ENCODE results near the gene ZNF385B. TPM values are rescaled to one million over a fixed set of nuclear protein-coding genes. Genes with fewer than 3 reads are reported as not detected.
A peak's percentile ranks its signal among the peaks of the same experiment; 100 is the strongest.

Gene ZNF385B
- polyA plus RNA-seq, 3 donors from 2014 or later: not detected

- no peak overlapping the region for H3K27ac Mint-ChIP-seq
- H3K4me1 Mint-ChIP-seq: no peaks in the 10 kb centered on the region
- H3K9me3 Mint-ChIP-seq: no peaks in the 10 kb centered on the region
- no peak for DNase-seq
- H3K36me3 Mint-ChIP-seq: no peaks in the 10 kb centered on the region
- H3K27me3 Mint-ChIP-seq (ENCODE audit: low read depth in 3 of 3): peaks cover 1 to 6% (median 4%) of the 10 kb centered on the region in 3 donors
- no peak overlapping the region for H3K4me3 Mint-ChIP-seq
These were observed 434.3 kb downstream of the ZNF385B start for GRCh38 chr2:179427065-179427464.

- Mint-ChIP-seq H3K4me3 (no peak overlapping the region), H3K9me3 (no peaks in the 10 kb centered on the region), H3K4me1 (no peaks in the 10 kb centered on the region), H3K27me3 (ENCODE audit: low read depth in 3 of 3) (peaks cover 0 to 6% (median 1%) of the 10 kb centered on the region in 3 donors), H3K36me3 (no peaks in the 10 kb centered on the region), H3K27ac (no peak overlapping the region)
- no peak for DNase-seq
These were observed 436.8 kb downstream of the ZNF385B start for GRCh38 chr2:179424571-179424970.

- DNase-seq: no peak
- H3K9me3 Mint-ChIP-seq: no peaks in the 10 kb centered on the region
- peaks cover 0 to 6% (median 0%) of the 10 kb centered on the region in 3 donors for H3K27me3 Mint-ChIP-seq (ENCODE audit: low read depth in 3 of 3)
- H3K4me3 Mint-ChIP-seq: no peak overlapping the region
- H3K36me3 Mint-ChIP-seq: no peaks in the 10 kb centered on the region
- H3K27ac Mint-ChIP-seq: no peak overlapping the region
- no peaks in the 10 kb centered on the region for H3K4me1 Mint-ChIP-seq
These were observed 439.3 kb downstream of the ZNF385B start for GRCh38 chr2:179422037-179422643.

- Mint-ChIP-seq H3K4me3 (no peak overlapping the region), H3K9me3 (peaks cover 0 to 4% (median 1%) of the 10 kb centered on the region in 6 donors), H3K27me3 (ENCODE audit: low read depth in 3 of 3) (peaks cover 0 to 7% (median 0%) of the 10 kb centered on the region in 3 donors), H3K36me3 (no peaks in the 10 kb centered on the region), H3K27ac (no peak overlapping the region), H3K4me1 (no peaks in the 10 kb centered on the region)
- no peak for DNase-seq
These were observed 443.9 kb downstream of the ZNF385B start for GRCh38 chr2:179417436-179417949.

GRCh38 chr2:179412112-179412511 is 449.3 kb downstream of the ZNF385B start:
- Mint-ChIP-seq H3K4me1 (no peaks in the 10 kb centered on the region), H3K9me3 (peaks cover 0 to 4% (median 1%) of the 10 kb centered on the region in 6 donors), H3K4me3 (no peak overlapping the region), H3K36me3 (no peaks in the 10 kb centered on the region), H3K27me3 (ENCODE audit: low read depth in 3 of 3) (peaks cover 0 to 11% (median 4%) of the 10 kb centered on the region in 3 donors), H3K27ac (no peak overlapping the region)
- no peak for DNase-seq

GRCh38 chr2:179410552-179411356 is 450.7 kb downstream of the ZNF385B start:
- H3K4me1 Mint-ChIP-seq: no peaks in the 10 kb centered on the region
- no peaks in the 10 kb centered on the region for H3K36me3 Mint-ChIP-seq
- H3K4me3 Mint-ChIP-seq: no peak overlapping the region
- H3K27ac Mint-ChIP-seq: no peak overlapping the region
- peaks cover 0 to 3% (median 0%) of the 10 kb centered on the region in 6 donors for H3K9me3 Mint-ChIP-seq
- peaks cover 0 to 10% (median 4%) of the 10 kb centered on the region in 3 donors for H3K27me3 Mint-ChIP-seq (ENCODE audit: low read depth in 3 of 3)
- DNase-seq: peak in 2 of 3 donors; percentile 3 to 10

- DNase-seq: no peak
- Mint-ChIP-seq H3K9me3 (peaks cover 0 to 1% (median 0%) of the 10 kb centered on the region in 6 donors), H3K27me3 (ENCODE audit: low read depth in 3 of 3) (peaks cover 0 to 1% (median 0%) of the 10 kb centered on the region in 3 donors), H3K4me3 (no peak overlapping the region), H3K27ac (no peak overlapping the region), H3K4me1 (no peaks in the 10 kb centered on the region), H3K36me3 (no peaks in the 10 kb centered on the region)
These were observed 457.8 kb downstream of the ZNF385B start for GRCh38 chr2:179403624-179404023.

- DNase-seq: no peak
- no peaks in the 10 kb centered on the region for H3K36me3 Mint-ChIP-seq
- H3K27ac Mint-ChIP-seq: no peak overlapping the region
- H3K27me3 Mint-ChIP-seq (ENCODE audit: low read depth in 3 of 3): peaks cover 2 to 3% (median 2%) of the 10 kb centered on the region in 3 donors
- no peaks in the 10 kb centered on the region for H3K4me1 Mint-ChIP-seq
- peaks cover 0 to 3% (median 0%) of the 10 kb centered on the region in 6 donors for H3K9me3 Mint-ChIP-seq
- no peak overlapping the region for H3K4me3 Mint-ChIP-seq
These were observed 467.9 kb downstream of the ZNF385B start for GRCh38 chr2:179393481-179393880.

Other genes starting within 250 kb of the ZNF385B start
- gene CWC22, start 145.7 kb upstream of the ZNF385B start, polyA plus RNA-seq: 10 to 100 TPM; 15.2 to 28.3 (median 21.1) TPM

Measured in immature natural killer cell (primary cell).